ENCODE results near the gene ZNF319. TPM values are rescaled to one million over a fixed set of nuclear protein-coding genes. Genes with fewer than 3 reads are reported as not detected.

Gene ZNF319
- total RNA-seq, 3 donors from 2014 or later (not counting 1 experiment from before 2014, with no cell fraction given): 15.9 to 31.3 (median 29.3) TPM

GRCh38 chr16:57958544-57958943, 41.9 kb downstream of the ZNF319 start:
- WGBS (ENCODE audit: insufficient coverage): 90% methylated on average over 6 of the region's 6 CpGs
- ATAC-seq (no peak), DNase-seq (no peak)
- Mint-ChIP-seq H3K4me1 (no peaks in the 10 kb centered on the region), H3K36me3 (no peaks in the 10 kb centered on the region), H3K27ac (no peak overlapping the region), H3K27me3 (ENCODE audit: low read depth in 2 of 2) (no peaks in the 10 kb centered on the region), H3K9me3 (no peaks in the 10 kb centered on the region), H3K4me3 (no peak overlapping the region)
- Histone ChIP-seq H3K27me3 (ENCODE audit: control insufficient read depth, insufficient read depth, low read length) (no peaks in the 10 kb centered on the region), H3K9me3 (ENCODE audit: control insufficient read depth, insufficient read depth, low read length) (no peaks in the 10 kb centered on the region), H3K4me1 (ENCODE audit: control insufficient read depth, insufficient read depth, low read length) (no peaks in the 10 kb centered on the region), H3K36me3 (ENCODE audit: control insufficient read depth, insufficient read depth, low read length) (no peaks in the 10 kb centered on the region), H3K27ac (ENCODE audit: low read length) (no peak overlapping the region), H3K4me3 (ENCODE audit: low read length) (no peak overlapping the region)
- intact Hi-C loops (cut with micrococcal nuclease): no loop called here
- no peak for TF ChIP-seq CTCF (IDR thresholded peaks at IDR 0.05)

GRCh38 chr16:57957673-57958392, 42.6 kb downstream of the ZNF319 start:
- no peaks in the 10 kb centered on the region for H3K27me3 ChIP-seq (ENCODE audit: control insufficient read depth, insufficient read depth, low read length)
- H3K4me1 ChIP-seq (ENCODE audit: control insufficient read depth, insufficient read depth, low read length): no peaks in the 10 kb centered on the region
- Mint-ChIP-seq H3K27me3 (ENCODE audit: low read depth in 2 of 2) (no peaks in the 10 kb centered on the region), H3K36me3 (no peaks in the 10 kb centered on the region), H3K4me3 (no peak overlapping the region), H3K4me1 (no peaks in the 10 kb centered on the region), H3K9me3 (no peaks in the 10 kb centered on the region), H3K27ac (no peak overlapping the region)
- no peak overlapping the region for H3K4me3 ChIP-seq (ENCODE audit: low read length)
- TF ChIP-seq CTCF (IDR thresholded peaks at IDR 0.05): no peak
- H3K9me3 ChIP-seq (ENCODE audit: control insufficient read depth, insufficient read depth, low read length): no peaks in the 10 kb centered on the region
- H3K36me3 ChIP-seq (ENCODE audit: control insufficient read depth, insufficient read depth, low read length): no peaks in the 10 kb centered on the region
- intact Hi-C loops (cut with micrococcal nuclease): no loop called here
- no peak for DNase-seq
- WGBS (ENCODE audit: insufficient coverage): 90% methylated on average over 7 of the region's 8 CpGs
- ATAC-seq: no peak
- no peak overlapping the region for H3K27ac ChIP-seq (ENCODE audit: low read length)

- TF ChIP-seq CTCF (IDR thresholded peaks at IDR 0.05): no peak
- Histone ChIP-seq H3K4me3 (ENCODE audit: low read length) (no peak overlapping the region), H3K4me1 (ENCODE audit: control insufficient read depth, insufficient read depth, low read length) (no peaks in the 10 kb centered on the region), H3K36me3 (ENCODE audit: control insufficient read depth, insufficient read depth, low read length) (no peaks in the 10 kb centered on the region), H3K27ac (ENCODE audit: low read length) (no peak overlapping the region), H3K27me3 (ENCODE audit: control insufficient read depth, insufficient read depth, low read length) (no peaks in the 10 kb centered on the region), H3K9me3 (ENCODE audit: control insufficient read depth, insufficient read depth, low read length) (no peaks in the 10 kb centered on the region)
- 89% methylated on average over 7 of the region's 8 CpGs for WGBS (ENCODE audit: insufficient coverage)
- Mint-ChIP-seq H3K9me3 (no peaks in the 10 kb centered on the region), H3K36me3 (no peaks in the 10 kb centered on the region), H3K27me3 (ENCODE audit: low read depth in 2 of 2) (no peaks in the 10 kb centered on the region), H3K27ac (no peak overlapping the region), H3K4me1 (no peaks in the 10 kb centered on the region), H3K4me3 (no peak overlapping the region)
- intact Hi-C loops (cut with micrococcal nuclease): no loop called here
- DNase-seq (no peak), ATAC-seq (no peak)
Measured at GRCh38 chr16:57956924-57957672, 43.4 kb downstream of the ZNF319 start.

All from natural killer cell (primary cell).